Measurements from ENCODE around the gene CEACAM8.
"Not testable (repeated sequence)": the region's sequence is repeated elsewhere in the genome, so short reads cannot be mapped to it uniquely, and the experiment has no call there.

The CEACAM8 gene

DNA sequence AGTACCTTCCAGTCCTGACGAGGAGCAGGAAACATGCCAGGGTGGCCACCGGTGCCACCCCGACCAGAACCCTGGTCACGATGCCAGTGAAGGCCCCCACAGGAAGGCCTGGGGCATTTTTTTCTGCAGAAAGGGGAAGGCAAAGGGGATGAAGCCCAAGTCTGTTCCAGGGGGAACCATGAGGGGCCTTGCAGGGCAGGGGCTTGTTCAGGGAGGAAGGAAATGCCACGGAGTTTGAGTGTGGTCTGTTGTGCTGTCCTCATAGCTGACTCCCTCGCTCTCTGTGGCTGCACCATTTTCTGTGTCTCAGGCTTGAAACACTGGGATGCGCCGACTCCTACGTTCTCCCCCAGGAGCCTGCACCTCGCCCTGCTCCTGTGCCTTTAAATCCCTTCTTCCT is 38.9 kb downstream of the CEACAM8 start:
- H3K36me3 ChIP-seq (ENCODE audit: control insufficient read depth in 2 of 2, insufficient read depth in 2 of 2, low read length in 2 of 2) = no peaks in the 10 kb centered on the region
- H3K4me1 ChIP-seq (ENCODE audit: control insufficient read depth in 2 of 2, insufficient read depth in 2 of 2, low read length in 2 of 2) = no peaks in the 10 kb centered on the region
- no peaks in the 10 kb centered on the region for H3K9me3 ChIP-seq (ENCODE audit: control insufficient read depth in 2 of 2, low read length in 2 of 2)
- H3K27ac ChIP-seq (ENCODE audit: low read depth in 2 of 2, low read length in 2 of 2) = no peak overlapping the region
- H3K9ac ChIP-seq (ENCODE audit: low read depth in 1 of 2, low read length in 2 of 2) = no peak overlapping the region
- H3K4me3 ChIP-seq (ENCODE audit: low read length in 2 of 2) = no peak overlapping the region
- peaks cover 0 to 2% of the 10 kb centered on the region in 2 donors for H3K27me3 ChIP-seq (ENCODE audit: control insufficient read depth in 2 of 2, insufficient read depth in 2 of 2, low read length in 2 of 2)

DNA sequence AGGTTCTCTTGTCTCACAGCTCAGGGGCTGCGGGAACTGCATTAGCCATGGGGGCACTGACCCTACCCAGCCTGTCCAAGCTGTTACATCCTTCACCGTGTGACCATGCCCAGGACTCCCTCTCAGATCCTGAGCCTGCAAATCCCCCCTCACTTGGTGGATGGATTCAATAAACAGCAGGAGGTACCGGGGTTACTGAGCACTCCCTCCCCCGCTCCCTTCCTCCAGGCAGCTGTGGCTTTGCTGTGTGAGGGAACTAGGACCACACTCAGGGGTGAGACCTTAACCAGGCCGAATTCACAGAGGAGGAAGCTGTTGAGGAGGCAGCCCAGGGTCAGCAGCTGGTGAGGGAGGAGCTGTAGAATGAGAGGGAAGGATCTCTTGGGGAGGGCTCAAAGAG is 39.4 kb downstream of the CEACAM8 start:
- no peak overlapping the region for H3K27ac ChIP-seq (ENCODE audit: low read depth in 2 of 2, low read length in 2 of 2)
- no peak overlapping the region for H3K9ac ChIP-seq (ENCODE audit: low read depth in 1 of 2, low read length in 2 of 2)
- H3K4me3 ChIP-seq (ENCODE audit: low read length in 2 of 2) = no peak overlapping the region
- peaks cover 0 to 2% of the 10 kb centered on the region in 2 donors for H3K27me3 ChIP-seq (ENCODE audit: control insufficient read depth in 2 of 2, insufficient read depth in 2 of 2, low read length in 2 of 2)
- no peaks in the 10 kb centered on the region for H3K4me1 ChIP-seq (ENCODE audit: control insufficient read depth in 2 of 2, insufficient read depth in 2 of 2, low read length in 2 of 2)
- no peaks in the 10 kb centered on the region for H3K9me3 ChIP-seq (ENCODE audit: control insufficient read depth in 2 of 2, low read length in 2 of 2)
- H3K36me3 ChIP-seq (ENCODE audit: control insufficient read depth in 2 of 2, insufficient read depth in 2 of 2, low read length in 2 of 2) = no peaks in the 10 kb centered on the region

- no peak overlapping the region for H3K27ac ChIP-seq (ENCODE audit: low read depth in 2 of 2, low read length in 2 of 2)
- no peaks in the 10 kb centered on the region for H3K9me3 ChIP-seq (ENCODE audit: control insufficient read depth in 2 of 2, low read length in 2 of 2)
- H3K27me3 ChIP-seq (ENCODE audit: control insufficient read depth in 2 of 2, insufficient read depth in 2 of 2, low read length in 2 of 2) = peaks cover 0 to 2% of the 10 kb centered on the region in 2 donors
- H3K4me3 ChIP-seq (ENCODE audit: low read length in 2 of 2) = no peak overlapping the region
- H3K4me1 ChIP-seq (ENCODE audit: control insufficient read depth in 2 of 2, insufficient read depth in 2 of 2, low read length in 2 of 2) = no peaks in the 10 kb centered on the region
- no peak overlapping the region for H3K9ac ChIP-seq (ENCODE audit: low read depth in 1 of 2, low read length in 2 of 2)
- H3K36me3 ChIP-seq (ENCODE audit: control insufficient read depth in 2 of 2, insufficient read depth in 2 of 2, low read length in 2 of 2) = no peaks in the 10 kb centered on the region
Measured at GRCh38 chr19:42554046-42554575, 40.6 kb downstream of the CEACAM8 start.

GRCh38 chr19:42553292-42554045 is 41.3 kb downstream of the CEACAM8 start:
- Histone ChIP-seq H3K27ac (ENCODE audit: low read depth in 2 of 2, low read length in 2 of 2) (no peak overlapping the region), H3K36me3 (ENCODE audit: control insufficient read depth in 2 of 2, insufficient read depth in 2 of 2, low read length in 2 of 2) (no peaks in the 10 kb centered on the region), H3K4me1 (ENCODE audit: control insufficient read depth in 2 of 2, insufficient read depth in 2 of 2, low read length in 2 of 2) (no peaks in the 10 kb centered on the region), H3K9ac (ENCODE audit: low read depth in 1 of 2, low read length in 2 of 2) (no peak overlapping the region), H3K4me3 (ENCODE audit: low read length in 2 of 2) (no peak overlapping the region), H3K9me3 (ENCODE audit: control insufficient read depth in 2 of 2, low read length in 2 of 2) (no peaks in the 10 kb centered on the region), H3K27me3 (ENCODE audit: control insufficient read depth in 2 of 2, insufficient read depth in 2 of 2, low read length in 2 of 2) (peaks cover 0 to 2% of the 10 kb centered on the region in 2 donors)

GRCh38 chr19:42552086-42553065 is 42.3 kb downstream of the CEACAM8 start:
- H3K9me3 ChIP-seq (ENCODE audit: control insufficient read depth in 2 of 2, low read length in 2 of 2) = no peaks in the 10 kb centered on the region
- H3K27ac ChIP-seq (ENCODE audit: low read depth in 2 of 2, low read length in 2 of 2) = no peak overlapping the region
- H3K36me3 ChIP-seq (ENCODE audit: control insufficient read depth in 2 of 2, insufficient read depth in 2 of 2, low read length in 2 of 2) = no peaks in the 10 kb centered on the region
- H3K27me3 ChIP-seq (ENCODE audit: control insufficient read depth in 2 of 2, insufficient read depth in 2 of 2, low read length in 2 of 2) = peaks cover 0 to 2% of the 10 kb centered on the region in 2 donors
- H3K4me3 ChIP-seq (ENCODE audit: low read length in 2 of 2) = no peak overlapping the region
- no peak overlapping the region for H3K9ac ChIP-seq (ENCODE audit: low read depth in 1 of 2, low read length in 2 of 2)
- no peaks in the 10 kb centered on the region for H3K4me1 ChIP-seq (ENCODE audit: control insufficient read depth in 2 of 2, insufficient read depth in 2 of 2, low read length in 2 of 2)

GRCh38 chr19:42550521-42550920 is 44.2 kb downstream of the CEACAM8 start:
- not testable (repeated sequence) for H3K36me3 ChIP-seq (ENCODE audit: control insufficient read depth in 2 of 2, insufficient read depth in 2 of 2, low read length in 2 of 2); H3K9ac ChIP-seq (ENCODE audit: low read depth in 1 of 2, low read length in 2 of 2); H3K9me3 ChIP-seq (ENCODE audit: control insufficient read depth in 2 of 2, low read length in 2 of 2); H3K27me3 ChIP-seq (ENCODE audit: control insufficient read depth in 2 of 2, insufficient read depth in 2 of 2, low read length in 2 of 2); H3K4me1 ChIP-seq (ENCODE audit: control insufficient read depth in 2 of 2, insufficient read depth in 2 of 2, low read length in 2 of 2); H3K27ac ChIP-seq (ENCODE audit: low read depth in 2 of 2, low read length in 2 of 2); H3K4me3 ChIP-seq (ENCODE audit: low read length in 2 of 2)

GRCh38 chr19:42549067-42549466 is 45.7 kb downstream of the CEACAM8 start:
- not testable (repeated sequence) for H3K27me3 ChIP-seq (ENCODE audit: control insufficient read depth in 2 of 2, insufficient read depth in 2 of 2, low read length in 2 of 2); H3K36me3 ChIP-seq (ENCODE audit: control insufficient read depth in 2 of 2, insufficient read depth in 2 of 2, low read length in 2 of 2); H3K27ac ChIP-seq (ENCODE audit: low read depth in 2 of 2, low read length in 2 of 2); H3K9me3 ChIP-seq (ENCODE audit: control insufficient read depth in 2 of 2, low read length in 2 of 2); H3K4me1 ChIP-seq (ENCODE audit: control insufficient read depth in 2 of 2, insufficient read depth in 2 of 2, low read length in 2 of 2); H3K9ac ChIP-seq (ENCODE audit: low read depth in 1 of 2, low read length in 2 of 2); H3K4me3 ChIP-seq (ENCODE audit: low read length in 2 of 2)

DNA sequence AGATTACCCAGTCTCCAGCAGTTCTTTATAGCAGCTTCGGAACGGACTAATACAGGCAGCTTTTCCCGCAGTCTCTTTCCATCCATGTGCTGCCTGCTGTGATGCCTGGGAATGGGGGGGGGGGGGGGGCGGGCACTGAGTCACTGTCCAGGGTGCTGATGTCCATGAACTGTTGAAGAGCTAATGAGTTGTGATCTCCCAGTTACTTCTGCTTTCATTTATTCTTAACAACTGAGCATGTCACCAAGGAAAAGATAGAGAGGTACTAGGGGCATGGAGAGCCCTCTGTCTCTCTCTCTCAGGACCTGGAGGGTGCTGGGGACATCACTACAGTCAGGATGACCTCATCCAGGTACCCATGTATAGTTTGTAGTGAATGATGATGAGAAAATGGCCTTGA is 46.2 kb downstream of the CEACAM8 start:
- H3K27me3 ChIP-seq (ENCODE audit: control insufficient read depth in 2 of 2, insufficient read depth in 2 of 2, low read length in 2 of 2) = peaks cover 0 to 6% of the 10 kb centered on the region in 2 donors
- no peak overlapping the region for H3K27ac ChIP-seq (ENCODE audit: low read depth in 2 of 2, low read length in 2 of 2)
- no peak overlapping the region for H3K4me3 ChIP-seq (ENCODE audit: low read length in 2 of 2)
- H3K4me1 ChIP-seq (ENCODE audit: control insufficient read depth in 2 of 2, insufficient read depth in 2 of 2, low read length in 2 of 2) = no peaks in the 10 kb centered on the region
- no peak overlapping the region for H3K9ac ChIP-seq (ENCODE audit: low read depth in 1 of 2, low read length in 2 of 2)
- H3K36me3 ChIP-seq (ENCODE audit: control insufficient read depth in 2 of 2, insufficient read depth in 2 of 2, low read length in 2 of 2) = no peaks in the 10 kb centered on the region
- H3K9me3 ChIP-seq (ENCODE audit: control insufficient read depth in 2 of 2, low read length in 2 of 2) = no peaks in the 10 kb centered on the region

- Histone ChIP-seq H3K27me3 (ENCODE audit: control insufficient read depth in 2 of 2, insufficient read depth in 2 of 2, low read length in 2 of 2) (peaks cover 0 to 6% of the 10 kb centered on the region in 2 donors), H3K9me3 (ENCODE audit: control insufficient read depth in 2 of 2, low read length in 2 of 2) (no peaks in the 10 kb centered on the region), H3K4me1 (ENCODE audit: control insufficient read depth in 2 of 2, insufficient read depth in 2 of 2, low read length in 2 of 2) (no peaks in the 10 kb centered on the region), H3K4me3 (ENCODE audit: low read length in 2 of 2) (no peak overlapping the region), H3K36me3 (ENCODE audit: control insufficient read depth in 2 of 2, insufficient read depth in 2 of 2, low read length in 2 of 2) (no peaks in the 10 kb centered on the region), H3K27ac (ENCODE audit: low read depth in 2 of 2, low read length in 2 of 2) (no peak overlapping the region), H3K9ac (ENCODE audit: low read depth in 1 of 2, low read length in 2 of 2) (no peak overlapping the region)
Measured at GRCh38 chr19:42547929-42548328, 46.8 kb downstream of the CEACAM8 start.
